ENCODE measurements around the gene GPATCH2L. TPM values are rescaled to one million over a fixed set of nuclear protein-coding genes. Genes with fewer than 3 reads are reported as not detected.
A peak's percentile ranks its signal among the peaks of the same experiment; 100 is the strongest.

GPATCH2L gene
- total and polyA plus RNA-seq, 2 experiments from 2014 or later, result 19.6 to 94.4 TPM

- DNase-seq (ENCODE audit: low spot score), result no peak
- Histone ChIP-seq H3K4me3 (no peak overlapping the region), H2AFZ (no peak overlapping the region), H3K36me3 (ENCODE audit: insufficient read depth) (no peaks in the 10 kb centered on the region), H3K27ac (ENCODE audit: low read depth) (no peak overlapping the region), H3K4me2 (no peak overlapping the region), H3K9me2 (ENCODE audit: insufficient read depth) (no peaks in the 10 kb centered on the region), H3K4me1 (ENCODE audit: insufficient read depth) (peaks cover 27% of the 10 kb centered on the region), H4K20me1 (replicated peaks; ENCODE audit: insufficient read depth) (peaks cover 3% of the 10 kb centered on the region; the same call in 1 of the 2 replicates), H3K79me2 (replicated peaks; ENCODE audit: insufficient read depth) (no peaks in the 10 kb centered on the region), H3K27me3 (ENCODE audit: insufficient read depth) (peaks cover 87% of the 10 kb centered on the region), H3F3A (replicated peaks; ENCODE audit: low read depth) (0 out of 2 replicates have a peak, but pooled peaks cover 7% of the 10 kb centered on the region)
- no peaks in the 10 kb centered on the region for H3K9me3 Mint-ChIP-seq
- ATAC-seq, result no peak
- H3K27ac Mint-ChIP-seq, result no peak overlapping the region
- no peaks in the 10 kb centered on the region for H3K36me3 Mint-ChIP-seq (ENCODE audit: low read depth)
- peaks cover 53% of the 10 kb centered on the region for H3K27me3 Mint-ChIP-seq (ENCODE audit: insufficient read depth, low read depth, poor library complexity)
- no peak overlapping the region for H3K4me3 Mint-ChIP-seq
- TF ChIP-seq EZH2 (IDR thresholded peaks at IDR 0.05; ENCODE audit: low read depth, unreplicated experiment), result no peak
- no peak for TF ChIP-seq NANOG (IDR thresholded peaks at IDR 0.05; ENCODE audit: borderline replicate concordance)
- TF ChIP-seq ETS1 (IDR thresholded peaks at IDR 0.05), result no peak
- TF ChIP-seq EZH2phosphoT487 (IDR thresholded peaks at IDR 0.05; ENCODE audit: unreplicated experiment), result no peak
- TF ChIP-seq REST (IDR thresholded peaks at IDR 0.05; ENCODE audit: unreplicated experiment), result peak; percentile 40
- TF ChIP-seq JUNB (IDR thresholded peaks at IDR 0.05; ENCODE audit: unreplicated experiment), result no peak
- no peak for TF ChIP-seq POLR2AphosphoS5 (IDR thresholded peaks at IDR 0.05; ENCODE audit: low read depth)
- no peak for TF ChIP-seq CREB1 (CRISPR knock-in tag; IDR thresholded peaks at IDR 0.05; ENCODE audit: low read depth)
- no peak for TF ChIP-seq ZNF462 (CRISPR knock-in tag; IDR thresholded peaks at IDR 0.05)
- H3K4me1 Mint-ChIP-seq, result peaks cover 34% of the 10 kb centered on the region
These were observed 16.0 kb upstream of the GPATCH2L start for GRCh38 chr14:76135722-76136121.

Measured in GM23338 (cell line).